ENCODE measurements around the gene FAM228B. TPM values are rescaled to one million over a fixed set of nuclear protein-coding genes. Genes with fewer than 3 reads are reported as not detected.
A peak's percentile ranks its signal among the peaks of the same experiment; 100 is the strongest.
"Not testable (repeated sequence)": the region's sequence is repeated elsewhere in the genome, so short reads cannot be mapped to it uniquely, and the experiment has no call there.

The FAM228B gene
- total RNA-seq, 2 donors from 2014 or later, result 37.0 to 45.2 TPM

DNA sequence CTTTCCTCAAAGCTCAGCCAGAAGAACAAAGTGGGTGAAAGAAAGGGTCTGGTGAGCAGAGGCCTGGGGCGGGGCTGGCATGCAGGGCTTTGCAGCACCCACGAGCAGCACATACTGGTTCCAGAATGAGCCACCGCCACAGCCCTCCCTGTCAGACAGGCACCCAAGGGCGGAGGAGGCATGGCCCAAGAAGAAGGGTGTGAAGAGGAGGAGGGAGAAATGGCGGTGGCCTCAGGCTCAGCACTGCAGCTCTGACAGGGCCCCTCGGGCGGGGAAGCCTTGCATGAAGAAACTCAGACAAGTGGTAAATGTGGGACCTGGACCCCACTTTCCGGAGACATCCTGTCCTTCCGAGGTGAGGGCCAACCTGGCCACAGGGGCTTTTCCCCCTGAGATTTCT, 67.2 kb downstream of the FAM228B start:
- ATAC-seq, result no peak
- intact Hi-C loops (cut with DNase I), result no loop called here
- no peak for DNase-seq

GRCh38 chr2:24191156-24191555, 67.9 kb downstream of the FAM228B start:
- no peak for DNase-seq
- intact Hi-C loops (cut with DNase I), result no loop called here
- ATAC-seq, result no peak

GRCh38 chr2:24191848-24192247, 68.6 kb downstream of the FAM228B start:
- intact Hi-C loops (cut with DNase I), result no loop called here
- DNase-seq (no peak), ATAC-seq (no peak)

DNA sequence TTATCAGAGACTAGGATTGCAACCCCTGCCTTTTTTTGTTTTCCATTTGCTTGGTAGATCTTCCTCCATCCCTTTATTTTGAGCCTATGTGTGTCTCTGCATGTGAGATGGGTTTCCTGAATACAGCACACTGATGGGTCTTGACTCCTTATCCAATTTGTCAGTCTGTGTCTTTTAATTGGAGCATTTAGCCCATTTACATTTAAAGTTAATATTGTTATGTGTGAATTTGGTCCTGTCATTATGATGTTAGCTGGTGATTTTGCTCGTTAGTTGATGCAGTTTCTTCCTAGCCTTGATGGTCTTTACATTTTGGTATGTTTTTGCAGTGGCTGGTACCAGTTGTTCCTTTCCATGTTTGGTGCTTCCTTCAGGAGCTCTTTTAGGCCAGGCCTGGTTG, 73.9 kb downstream of the FAM228B start:
- ATAC-seq; intact Hi-C loops (cut with DNase I); DNase-seq: not testable (repeated sequence)

GRCh38 chr2:24199968-24200590, 76.8 kb downstream of the FAM228B start:
- ATAC-seq (peak; percentile 59 to 60), DNase-seq (no peak)
- intact Hi-C loops (cut with DNase I), result no loop called here

DNA sequence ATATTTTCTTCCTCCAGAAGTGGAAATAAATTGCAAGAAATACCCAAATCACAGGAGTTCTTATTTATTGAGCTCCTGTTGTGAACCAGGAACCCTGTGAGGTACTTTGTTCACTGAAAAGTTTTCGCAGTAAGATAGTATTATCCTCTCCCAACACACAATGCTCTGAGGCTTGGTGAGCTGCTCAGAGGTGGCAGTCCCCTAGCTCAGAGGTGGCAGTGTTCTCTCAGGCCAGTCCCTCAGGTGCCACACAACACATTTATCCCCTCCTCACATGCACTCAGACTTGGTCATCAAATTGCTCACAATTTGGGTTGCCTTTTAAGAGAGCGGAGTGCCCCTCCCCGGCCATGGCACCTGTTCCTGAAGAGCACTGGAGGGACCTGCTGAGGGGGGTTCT, 77.5 kb downstream of the FAM228B start:
- ATAC-seq (no peak), DNase-seq (no peak)
- intact Hi-C loops (cut with DNase I), result no loop called here

DNA sequence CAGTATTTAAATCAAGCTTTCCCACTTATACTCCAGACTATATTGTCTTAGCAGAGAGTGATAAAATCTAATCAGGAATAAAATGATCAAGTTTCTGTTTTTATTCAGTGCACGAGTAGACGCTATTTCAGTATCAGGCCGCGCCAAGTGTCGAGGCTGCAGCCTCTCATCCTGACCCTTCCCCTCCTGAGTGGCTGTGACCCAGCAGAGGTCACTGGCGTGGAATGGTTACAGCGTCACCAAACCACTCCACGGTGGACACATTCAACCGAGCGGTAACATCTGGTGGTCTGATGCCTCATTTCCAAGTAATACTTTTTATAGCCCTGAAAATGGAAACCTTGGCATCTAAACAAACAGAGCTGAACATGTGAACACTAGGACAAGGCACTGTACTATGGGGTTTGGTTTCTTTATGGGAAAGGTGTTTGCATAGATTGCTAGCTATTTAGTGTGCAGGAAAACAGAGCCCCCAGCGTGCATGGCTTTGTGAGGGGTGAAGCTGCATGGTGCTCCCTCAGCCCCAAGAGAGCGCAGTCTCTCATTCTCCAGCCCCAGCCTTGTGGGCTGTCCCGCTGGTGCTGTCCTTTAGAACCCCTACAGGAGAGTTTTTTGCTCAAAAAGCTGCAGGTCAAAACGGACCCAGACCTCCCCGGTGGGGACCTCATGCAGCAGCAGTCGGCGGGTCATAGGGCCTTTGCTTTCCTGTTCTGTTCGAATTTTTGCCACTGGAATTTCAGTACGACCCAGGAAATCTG, 79.9 kb downstream of the FAM228B start:
- DNase-seq (no peak), ATAC-seq (no peak)
- intact Hi-C loops (cut with DNase I), result no loop called here

- ATAC-seq (no peak), DNase-seq (no peak)
- intact Hi-C loops (cut with DNase I), result no loop called here
These were observed 80.5 kb downstream of the FAM228B start for GRCh38 chr2:24203787-24204150.

DNA sequence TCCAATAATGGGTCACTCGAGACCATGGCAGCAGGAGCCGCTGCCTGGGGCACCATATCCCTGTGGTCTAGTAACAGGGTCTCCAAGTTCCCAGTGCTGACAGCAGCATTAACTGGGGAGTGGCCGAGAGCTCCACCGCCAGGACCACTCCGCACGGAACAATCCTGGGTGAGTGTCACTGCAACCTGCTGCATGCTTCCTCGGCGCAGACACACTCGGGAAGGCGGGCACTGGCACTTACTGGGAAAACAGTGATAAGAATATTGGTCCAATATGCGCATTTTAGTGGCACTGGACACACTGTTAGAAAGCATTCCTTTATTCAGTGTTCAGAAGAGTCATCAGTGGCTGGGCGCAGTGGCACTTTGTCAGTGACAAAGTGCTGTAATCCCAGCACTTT, 81.2 kb downstream of the FAM228B start:
- no peak for ATAC-seq
- DNase-seq, result no peak
- intact Hi-C loops (cut with DNase I), result no loop called here

GRCh38 chr2:24205131-24205530, 81.9 kb downstream of the FAM228B start:
- intact Hi-C loops (cut with DNase I), result no loop called here
- DNase-seq (no peak), ATAC-seq (no peak)

DNA sequence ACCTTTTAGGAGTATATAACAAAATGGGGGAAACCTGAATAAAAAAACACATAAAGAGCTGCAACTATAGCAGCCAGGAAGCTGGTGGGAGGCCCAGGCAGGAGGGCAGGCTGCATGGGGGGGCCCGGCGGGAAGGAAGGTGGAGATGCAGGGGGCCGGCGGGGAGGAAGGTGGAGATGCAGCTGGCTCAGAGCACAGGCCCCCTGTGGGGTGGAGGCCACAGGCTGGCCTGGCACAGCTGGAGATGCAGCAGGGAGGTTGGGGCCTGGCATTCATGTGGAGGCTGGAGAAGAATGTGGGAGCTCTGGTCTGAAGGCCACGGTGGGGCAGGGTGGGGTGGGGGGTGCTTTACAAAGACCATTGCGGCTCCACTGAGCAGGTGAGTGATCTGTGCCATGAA, 83.0 kb downstream of the FAM228B start:
- no peak for DNase-seq
- no peak for ATAC-seq
- intact Hi-C loops (cut with DNase I), result no loop called here

DNA sequence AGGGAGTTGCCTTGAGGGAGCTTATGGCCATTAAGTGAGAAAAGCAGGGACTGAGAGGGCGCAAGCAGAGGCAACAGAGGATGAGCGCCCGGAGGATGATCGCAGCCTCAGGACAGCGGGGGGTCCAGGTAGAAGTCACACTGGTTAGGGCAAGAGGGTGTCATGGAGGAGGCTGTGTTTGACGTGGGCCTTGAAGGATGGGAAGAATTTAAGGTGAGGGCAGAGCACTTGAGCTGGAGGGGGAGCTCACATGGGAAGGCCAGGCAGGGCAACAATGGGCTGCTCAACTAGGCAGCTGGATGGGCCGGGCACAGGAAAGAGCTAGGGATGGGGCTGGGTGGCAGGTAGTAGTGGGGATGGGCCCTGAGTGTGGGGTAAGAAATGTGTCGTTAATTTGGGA, 83.4 kb downstream of the FAM228B start:
- DNase-seq, result no peak
- no peak for ATAC-seq
- intact Hi-C loops (cut with DNase I), result no loop called here

DNA sequence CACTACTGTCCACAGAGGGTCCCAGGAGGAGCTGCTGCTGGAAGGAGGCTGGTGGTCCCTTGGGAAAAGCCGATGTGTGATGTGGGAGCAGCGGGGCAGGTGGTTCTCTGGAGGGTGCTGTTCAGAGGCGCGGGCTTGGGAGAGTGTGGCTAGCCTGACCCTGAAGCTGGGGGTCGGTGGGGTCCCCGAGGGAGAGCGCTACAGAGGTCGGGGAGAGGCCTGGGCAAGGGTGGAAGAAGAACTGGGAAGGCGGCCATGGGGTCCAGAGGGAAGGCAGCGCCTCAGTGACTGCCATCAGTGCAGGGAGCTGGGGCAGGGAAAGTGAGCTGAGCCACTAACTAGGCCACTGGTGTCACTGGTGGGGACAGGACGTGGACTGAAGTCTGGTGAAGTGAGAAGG, 84.1 kb downstream of the FAM228B start:
- intact Hi-C loops (cut with DNase I), result no loop called here
- ATAC-seq (no peak), DNase-seq (no peak)

GRCh38 chr2:24208490-24208889, 85.2 kb downstream of the FAM228B start:
- ATAC-seq (no peak), DNase-seq (no peak)
- intact Hi-C loops (cut with DNase I), result no loop called here

DNA sequence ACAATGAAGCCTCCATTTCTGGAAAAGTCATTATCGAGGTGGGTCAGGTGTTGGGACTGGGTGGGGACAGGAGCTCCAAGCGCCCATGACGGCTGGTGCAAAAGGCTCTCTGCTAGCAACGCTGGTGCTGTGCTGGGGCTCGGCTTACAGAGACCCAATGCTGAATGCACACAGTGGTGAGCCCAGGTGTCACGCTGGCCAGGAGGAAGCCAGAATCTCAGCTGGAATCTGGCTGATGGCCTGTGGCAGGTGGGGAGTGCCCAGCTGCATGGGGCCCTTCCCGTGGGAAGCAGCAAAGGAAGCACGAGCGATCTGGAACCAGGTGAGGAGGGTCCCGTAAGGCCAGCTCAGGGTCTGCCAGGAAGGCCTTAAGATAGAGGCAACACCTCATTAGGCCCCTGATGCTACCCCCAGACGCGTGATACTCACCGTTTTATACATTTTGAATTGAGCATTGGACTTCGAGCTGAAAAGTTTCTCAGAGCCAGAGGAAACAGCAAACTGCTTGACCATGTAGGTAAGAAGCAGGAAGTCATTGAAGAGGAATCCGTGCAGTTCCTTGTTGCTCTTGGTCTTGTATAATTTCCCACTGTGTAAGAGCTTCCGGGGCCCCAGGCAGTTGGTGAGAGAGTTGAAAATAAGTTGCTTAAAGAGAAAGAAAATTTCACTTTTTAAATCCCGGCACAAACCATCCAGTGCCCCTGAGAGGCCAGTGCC, 86.3 kb downstream of the FAM228B start:
- intact Hi-C loops (cut with DNase I), result no loop called here
- DNase-seq (no peak), ATAC-seq (no peak)

DNA sequence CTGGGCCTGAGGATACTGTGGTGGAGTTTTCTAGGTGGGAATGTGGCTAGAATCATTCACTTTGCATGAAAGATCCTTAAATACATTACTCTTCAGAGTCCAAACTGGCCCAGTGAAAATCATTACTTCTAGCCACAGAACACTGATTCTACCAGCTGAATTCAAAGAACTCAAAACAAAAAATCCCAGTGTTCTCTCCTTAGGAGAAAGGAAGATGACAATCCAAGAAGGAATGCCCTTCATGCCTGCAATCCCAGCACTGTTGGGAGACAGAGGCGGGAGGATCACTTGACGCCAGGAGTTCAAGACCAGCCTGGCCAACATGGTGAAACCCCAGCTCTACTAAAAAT, 86.8 kb downstream of the FAM228B start:
- DNase-seq (no peak), ATAC-seq (no peak)
- intact Hi-C loops (cut with DNase I), result no loop called here

GRCh38 chr2:24210723-24211122, 87.5 kb downstream of the FAM228B start:
- no peak for ATAC-seq

DNA sequence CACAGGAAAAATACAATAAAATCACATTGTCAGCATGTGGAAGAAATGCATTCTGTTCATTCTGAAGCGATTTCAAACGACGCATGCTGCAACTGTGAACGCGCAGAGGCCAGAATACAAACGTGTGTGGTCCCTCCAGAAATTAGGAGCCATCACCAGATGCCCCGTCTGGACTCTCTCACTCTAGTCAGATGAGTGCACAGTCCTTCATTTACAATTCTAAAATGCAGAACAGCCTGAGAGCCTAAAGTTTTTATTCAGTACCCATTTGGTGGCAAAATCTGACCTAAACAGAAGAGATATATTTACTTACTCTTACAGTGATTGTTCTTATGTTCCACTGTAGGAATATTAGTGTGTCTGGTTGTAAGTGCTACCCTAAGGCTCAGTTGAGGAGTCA, 88.1 kb downstream of the FAM228B start:
- intact Hi-C loops (cut with DNase I), result no loop called here
- no peak for DNase-seq
- no peak for ATAC-seq

More at GRCh38 chr2:24210723-24211122, 87.5 kb downstream of the FAM228B start:
- no peak for DNase-seq
- intact Hi-C loops (cut with DNase I), result no loop called here

DNA sequence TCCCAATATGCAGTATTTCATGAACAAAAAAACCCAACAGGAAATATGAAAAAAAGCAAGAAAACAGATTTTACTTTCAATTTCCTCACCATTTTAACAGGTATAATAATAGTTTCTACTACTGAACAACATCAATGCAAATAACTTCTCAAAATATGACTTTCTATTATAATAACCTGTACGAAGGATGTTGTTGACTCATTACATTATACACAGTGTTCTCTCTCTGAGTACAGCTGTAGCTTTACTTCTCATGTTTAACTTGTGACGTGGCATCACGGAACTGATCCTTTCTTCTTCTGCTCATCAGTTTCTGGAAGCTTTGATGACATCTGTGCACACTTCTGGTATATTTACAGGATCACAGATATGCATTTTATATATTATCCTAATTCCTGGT, 91.6 kb downstream of the FAM228B start:
- intact Hi-C loops (cut with DNase I), result no loop called here
- ATAC-seq, result no peak
- no peak for DNase-seq
